Epithelial cell of proximal tubule (primary cell): ENCODE data around the gene IER5. TPM values are rescaled to one million over a fixed set of nuclear protein-coding genes. Genes with fewer than 3 reads are reported as not detected.

Source experiments
- DNase-seq: peaks from one replicate; pipeline ENCODE4 v3.0.0-alpha.2; 2011; ENCODE audit warnings: low read depth
- H3K4me3 ChIP-seq: 2 replicates; pipeline ENCODE4 v1.5.1; 2011; ENCODE audit warnings: low read depth, mild to moderate bottlenecking, low read length
- total RNA-seq: library from RNA; depleted of rRNA; stranded (reverse); fragments of >200 nt; gene quantifications from 2 replicates; pipeline ENCODE4 v1.2.3, GENCODE V29; 2015
- TF ChIP-seq, protein P1 (sequence below): conservative IDR thresholded peaks from 2 replicates; pipeline ENCODE4 v1.5.1; 2012; ENCODE audit warnings: low read depth, mild to moderate bottlenecking, low read length

Gene IER5
- total RNA-seq, 1 donor from 2014 or later = 43.0 TPM

DNA sequence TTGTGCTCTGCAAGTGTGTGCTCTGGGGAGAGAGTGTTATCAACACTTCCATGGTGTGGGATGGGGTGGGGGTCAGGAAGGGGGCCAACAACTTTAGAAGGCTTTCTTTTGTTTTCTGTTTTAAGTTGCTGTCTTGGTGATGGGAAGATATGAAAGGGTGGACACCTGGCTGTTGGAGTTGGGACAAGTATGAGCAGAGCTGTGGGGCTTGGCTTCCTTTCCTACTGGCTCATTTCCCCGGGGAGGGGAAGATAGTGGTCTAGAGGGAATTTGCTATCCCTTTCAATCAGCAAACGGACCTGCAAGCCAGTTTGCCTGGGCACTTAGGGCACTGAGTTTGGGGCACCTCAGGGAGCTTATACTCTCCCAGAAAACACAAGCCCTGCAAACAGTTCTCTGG, 19.2 kb downstream of the IER5 start:
- no peak for DNase-seq
- no peak overlapping the region for H3K4me3 ChIP-seq
- TF ChIP-seq, protein P1, sequence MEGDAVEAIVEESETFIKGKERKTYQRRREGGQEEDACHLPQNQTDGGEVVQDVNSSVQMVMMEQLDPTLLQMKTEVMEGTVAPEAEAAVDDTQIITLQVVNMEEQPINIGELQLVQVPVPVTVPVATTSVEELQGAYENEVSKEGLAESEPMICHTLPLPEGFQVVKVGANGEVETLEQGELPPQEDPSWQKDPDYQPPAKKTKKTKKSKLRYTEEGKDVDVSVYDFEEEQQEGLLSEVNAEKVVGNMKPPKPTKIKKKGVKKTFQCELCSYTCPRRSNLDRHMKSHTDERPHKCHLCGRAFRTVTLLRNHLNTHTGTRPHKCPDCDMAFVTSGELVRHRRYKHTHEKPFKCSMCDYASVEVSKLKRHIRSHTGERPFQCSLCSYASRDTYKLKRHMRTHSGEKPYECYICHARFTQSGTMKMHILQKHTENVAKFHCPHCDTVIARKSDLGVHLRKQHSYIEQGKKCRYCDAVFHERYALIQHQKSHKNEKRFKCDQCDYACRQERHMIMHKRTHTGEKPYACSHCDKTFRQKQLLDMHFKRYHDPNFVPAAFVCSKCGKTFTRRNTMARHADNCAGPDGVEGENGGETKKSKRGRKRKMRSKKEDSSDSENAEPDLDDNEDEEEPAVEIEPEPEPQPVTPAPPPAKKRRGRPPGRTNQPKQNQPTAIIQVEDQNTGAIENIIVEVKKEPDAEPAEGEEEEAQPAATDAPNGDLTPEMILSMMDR = no peak

DNA sequence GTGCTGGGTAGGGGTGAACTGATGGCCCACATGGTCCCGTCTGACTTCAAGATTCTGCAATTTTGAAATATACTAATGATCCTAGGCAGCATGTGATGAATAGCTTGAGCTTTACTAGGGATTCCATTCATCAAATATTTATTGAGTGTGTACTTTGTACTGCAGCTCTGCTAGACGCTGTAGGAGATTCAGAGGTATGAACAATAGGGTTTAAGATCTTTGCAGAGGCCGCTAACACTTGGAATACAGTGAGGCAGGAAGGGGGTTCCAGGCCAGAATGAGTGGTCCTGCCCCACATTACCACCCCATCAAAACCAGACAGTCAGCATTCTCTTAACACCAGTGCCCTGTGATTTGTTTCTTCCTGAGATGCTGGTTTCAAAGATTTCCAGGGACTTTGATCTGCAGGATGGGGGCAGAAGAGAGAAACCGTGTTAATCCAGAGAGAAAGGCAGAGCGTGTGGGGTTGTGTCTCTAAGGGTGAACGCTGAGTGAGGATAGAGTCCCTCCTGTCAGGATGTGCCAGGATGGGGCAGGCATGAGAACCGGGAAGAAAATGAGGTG, 19.9 kb downstream of the IER5 start:
- TF ChIP-seq, protein P1 = no peak
- H3K4me3 ChIP-seq = no peak overlapping the region
- no peak for DNase-seq

DNA sequence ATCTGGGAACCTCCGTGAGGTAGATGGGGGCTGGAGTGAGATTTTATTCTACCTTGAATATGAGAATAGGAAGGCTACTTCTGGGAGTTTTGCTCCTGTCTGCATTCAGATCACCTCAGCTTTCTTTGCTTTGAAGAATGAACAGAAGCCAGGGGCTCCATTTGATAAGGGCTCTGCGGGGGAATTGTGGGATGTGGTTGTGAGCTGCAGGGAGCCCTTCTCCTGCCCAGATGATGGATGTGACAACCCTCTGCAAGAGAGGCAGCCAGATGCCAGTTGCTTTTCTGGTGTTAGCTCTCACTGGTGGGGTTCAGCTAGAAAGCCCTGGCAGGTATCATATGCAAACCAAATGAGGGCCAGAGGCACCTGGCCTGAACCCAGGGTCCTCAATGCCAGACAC, 21.5 kb downstream of the IER5 start:
- no peak for DNase-seq
- no peak overlapping the region for H3K4me3 ChIP-seq
- TF ChIP-seq, protein P1 = no peak

DNA sequence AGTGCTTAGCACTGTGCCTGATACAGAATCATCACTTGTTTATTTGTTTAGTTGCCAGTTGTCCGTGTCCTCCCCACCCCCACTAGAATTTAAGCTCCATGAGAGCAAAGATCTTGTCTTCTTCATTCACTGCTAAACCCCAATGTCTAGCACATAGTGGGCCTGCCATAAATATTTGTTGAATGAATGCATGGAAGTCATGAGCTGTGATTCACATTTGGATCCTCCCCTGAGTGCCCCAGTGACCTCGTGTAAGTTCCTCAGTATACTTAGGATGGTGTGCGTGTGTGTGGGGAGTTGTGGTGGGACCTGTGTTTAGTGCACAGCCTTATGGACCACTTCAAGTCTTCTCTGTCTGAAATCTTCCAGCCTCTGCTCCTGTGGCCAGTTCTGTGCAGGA, 23.1 kb downstream of the IER5 start:
- no peak for DNase-seq

DNA sequence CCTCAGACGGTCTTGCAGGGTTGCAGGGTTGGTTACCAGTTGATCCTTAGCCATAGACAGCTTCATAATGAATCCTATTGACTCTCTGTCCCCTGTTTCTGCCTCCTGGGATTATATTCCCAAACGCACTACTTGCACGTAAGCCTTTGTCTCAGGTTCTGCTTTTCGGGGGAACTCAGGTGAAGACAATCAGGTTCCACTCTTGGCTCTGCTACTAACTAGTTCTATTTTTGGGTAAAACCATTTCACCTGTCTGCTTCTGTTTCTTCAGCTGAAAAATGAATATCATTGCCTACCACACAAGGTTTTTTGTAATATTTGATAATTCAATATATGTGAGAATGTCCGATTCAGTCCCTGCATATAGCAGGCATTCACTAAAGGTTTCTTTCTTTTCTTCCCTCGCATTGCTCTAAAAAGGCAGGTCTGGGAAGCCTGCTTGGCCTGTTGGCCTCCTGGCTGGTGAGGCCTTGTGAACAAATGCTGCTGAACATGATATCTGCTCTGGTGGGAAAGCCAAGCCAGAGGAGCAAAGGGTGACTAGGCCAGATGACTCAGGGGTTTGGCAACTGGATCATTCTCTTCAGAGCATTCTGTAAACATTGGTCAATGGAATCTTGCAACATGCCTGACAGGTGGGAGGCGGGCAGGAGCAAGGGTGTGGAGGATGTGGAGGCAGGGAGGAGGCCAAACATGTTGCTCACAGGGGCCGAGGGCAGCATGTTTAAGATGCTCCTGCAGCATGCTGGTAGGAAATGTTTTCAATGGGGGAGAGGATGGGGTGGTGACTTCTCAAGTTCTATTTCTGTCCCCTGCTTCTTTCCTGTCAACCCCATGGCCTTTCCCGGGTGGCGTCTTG, 23.8 kb downstream of the IER5 start:
- TF ChIP-seq, protein P1 = no peak
- H3K4me3 ChIP-seq = no peak overlapping the region
- DNase-seq = peak; percentile 99

More for the DNA sequence above, 23.1 kb downstream of the IER5 start:
- TF ChIP-seq, protein P1 = no peak
- no peak overlapping the region for H3K4me3 ChIP-seq

DNA sequence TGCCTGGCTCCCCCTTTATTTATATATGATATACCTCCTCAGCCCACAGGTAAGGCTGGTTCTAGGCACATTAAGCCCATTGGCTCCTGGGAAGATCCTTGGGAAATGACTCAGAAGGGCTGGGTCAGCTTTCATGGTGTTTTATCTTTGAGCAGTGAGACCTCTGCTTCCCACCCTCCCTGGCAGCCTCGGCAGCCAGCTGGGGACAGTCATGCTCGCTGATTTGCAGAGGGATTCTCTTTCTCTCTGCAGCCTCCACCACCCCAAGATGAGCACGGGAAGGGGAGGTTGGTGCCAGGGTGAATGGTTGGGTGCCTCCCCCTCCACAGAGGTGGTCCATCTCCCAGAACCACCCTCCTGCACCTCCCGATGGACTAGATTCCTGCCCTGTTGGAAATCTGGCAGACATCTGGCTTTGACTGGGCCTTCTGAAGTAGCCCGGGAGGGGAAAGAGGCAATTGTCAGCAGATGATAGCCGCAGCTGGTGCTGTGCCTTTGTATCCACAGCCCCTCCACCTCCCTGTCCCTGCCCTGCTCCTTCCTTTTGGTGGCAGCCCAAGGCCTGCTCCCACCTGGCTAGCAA, 24.6 kb downstream of the IER5 start:
- TF ChIP-seq, protein P1 = no peak
- DNase-seq = no peak
- no peak overlapping the region for H3K4me3 ChIP-seq
